Spleen (tissue), 11 donors: ENCODE data around the gene CSGALNACT2. TPM values are rescaled to one million over a fixed set of nuclear protein-coding genes. Genes with fewer than 3 reads are reported as not detected.
A peak's percentile ranks its signal among the peaks of the same experiment; 100 is the strongest.

Experiments used
- DNase-seq: peaks from one replicate; pipeline ENCODE4 v3.0.0-alpha.2; 2020
- H3K27ac ChIP-seq, 8 donors: fragments of 200-600 bp; sonication (generic) in 7 of 8; 1 replicate in 4 of 8; 2 replicates in 4 of 8; pipeline versions ENCODE4 v1.5.0 to v1.8.0; 2016 to 2021; ENCODE audit warnings: inconsistent platforms in 4 of 8, mild to moderate bottlenecking in 4 of 8, moderate library complexity in 1 of 8
- H3K27me3 ChIP-seq, 7 donors: fragments of 200-600 bp; sonication (generic) in 6 of 7; replicated peaks in 1 of 7; 1 replicate in 4 of 7; 2 replicates in 3 of 7; pipeline versions ENCODE4 v1.5.0 to v1.8.0; 2016 to 2021; ENCODE audit warnings: inconsistent platforms in 3 of 7, mild to moderate bottlenecking in 1 of 7
- H3K36me3 ChIP-seq, 6 donors: fragments of 200-600 bp; sonication (generic) in 5 of 6; 1 replicate in 4 of 6; 2 replicates in 2 of 6; pipeline versions ENCODE4 v1.5.0 to v1.8.0; 2016 to 2021; ENCODE audit warnings: inconsistent platforms in 2 of 6
- H3K4me1 ChIP-seq, 6 donors: fragments of 200-600 bp; sonication (generic) in 5 of 6; 1 replicate in 3 of 6; 2 replicates in 3 of 6; pipeline versions ENCODE4 v1.5.0 to v1.8.0; 2016 to 2021; ENCODE audit warnings: inconsistent platforms in 3 of 6
- H3K4me3 ChIP-seq, 8 donors: fragments of 200-600 bp; sonication (generic) in 7 of 8; 1 replicate in 4 of 8; 2 replicates in 4 of 8; pipeline versions ENCODE4 v1.5.0 to v1.8.0; 2016 to 2021; ENCODE audit warnings: inconsistent platforms in 4 of 8, mild to moderate bottlenecking in 4 of 8, moderate library complexity in 2 of 8
- H3K9me3 ChIP-seq, 8 donors: fragments of 200-600 bp; sonication (generic) in 7 of 8; 1 replicate in 4 of 8; 2 replicates in 4 of 8; pipeline versions ENCODE4 v1.5.0 to v1.8.0; 2016 to 2021; ENCODE audit warnings: inconsistent platforms in 4 of 8
- POLR2A ChIP-seq, 3 donors: fragments of 450-650 bp; IDR thresholded peaks; one replicate each; pipeline ENCODE4 v1.5.1; 2017; ENCODE audit warnings: antibody characterized with exemption in 3 of 3, mild to moderate bottlenecking in 1 of 3
- POLR2AphosphoS5 ChIP-seq, 3 donors: sonication (generic); formaldehyde crosslinking; IDR thresholded peaks; one replicate each; pipeline ENCODE4 v1.5.1; 2017; ENCODE audit warnings: antibody characterized with exemption in 3 of 3
- WGBS, 5 donors: extraction: QIAGEN DNeasy Blood & Tissue Kit in 3 of 5; methylation state at CpG; one replicate each; pipeline versions ENCODE4 v1.1.5 to v1.1.7; 2013 to 2018; 5-methylcytosine and 5-hydroxymethylcytosine counted together
- intact Hi-C: fragments of 100-400 bp; cut with DNase I; formaldehyde crosslinking; loops from one replicate; pipeline ENCODE4 v1.15.0; 2023; ENCODE audit warnings: low total_unique reads
- polyA plus RNA-seq, 3 donors: library from polyadenylated mRNA; stranded (reverse); fragments of 200-250 nt; gene quantifications; one replicate each; pipeline ENCODE4 v1.2.1, GENCODE V29; 2013
- total RNA-seq, 7 donors: library from RNA; depleted of rRNA in 3 of 7; stranded (reverse); fragments of >200 nt in 3 of 7; fragmentation: NEBNext Ultra II Directional in 4 of 7; extraction: Animal tissue kit (Norgen Biotek cat#: 25700) in 4 of 7; gene quantifications; one replicate each; pipeline versions ENCODE4 v1.1.0 to v1.2.1, GENCODE V29; 2016 to 2021
- TF ChIP-seq, protein P1 (sequence below), 11 experiments: fragments of 200-600 bp in 7 of 11; fragments of 450-650 bp in 4 of 11; sonication (generic) in 4 of 11; IDR thresholded peaks in 8 of 11; conservative IDR thresholded peaks in 3 of 11; 1 replicate in 7 of 11; 2 replicates in 4 of 11; pipeline versions ENCODE4 v1.4.0 to v1.8.0; 2016 to 2021; ENCODE audit warnings: antibody characterized with exemption in 11 of 11, inconsistent platforms in 4 of 11, mild to moderate bottlenecking in 1 of 11
- donor health status: healthy with polysubstance abuse.
- donor health status: DM: no; HTN: no; CAD: no; lungs with moderate emphysema.
- donor health status: DM: no; HTN: no; CAD: no.
- donor health status: Bipolar disorder and iron deficiency.
- donor health status: healthy.
- donor health status: DM: no; HTN: no; CAD: no.
- donor health status: DM: yes; HTN: yes; CAD: no.

Gene CSGALNACT2
- total and polyA plus RNA-seq, 10 donors = 8.1 to 77.1 (median 34.2) TPM

DNA sequence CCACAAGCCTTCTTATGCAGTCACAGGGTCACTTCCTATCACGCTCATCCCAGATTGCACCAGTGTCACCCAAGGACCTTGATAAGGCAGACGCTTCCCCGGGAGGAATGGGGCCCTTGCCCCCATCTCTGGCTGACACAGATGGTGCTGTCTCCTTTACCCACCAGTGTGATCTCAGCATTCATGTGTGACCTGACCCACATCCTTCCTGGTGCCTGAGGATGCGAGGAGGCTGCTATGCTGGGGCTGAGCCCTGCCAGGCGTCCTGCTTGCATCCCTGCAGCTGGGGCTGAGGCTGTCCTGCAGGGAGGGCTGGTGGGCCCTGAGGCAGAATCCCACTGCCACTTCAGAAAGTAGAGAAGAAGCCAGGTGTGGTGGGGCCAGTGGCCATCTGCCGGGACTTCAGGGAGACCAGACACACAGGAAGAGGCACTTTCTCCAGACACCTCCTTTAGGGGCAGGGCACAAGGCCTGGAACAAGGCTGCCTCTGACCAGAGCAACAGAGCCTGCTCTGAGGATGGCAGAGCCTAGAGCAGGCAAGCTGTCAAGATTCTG, 93.4 kb downstream of the CSGALNACT2 start:
- WGBS, 5 donors = 9 to 46% (median 20%) methylated on average over 6 of the region's 6 CpGs
- Histone ChIP-seq H3K27ac (peak overlapping the region in 4 of 8 donors; percentile 31 to 88 (median 80)), H3K36me3 (no peaks in the 10 kb centered on the region), H3K4me3 (peak overlapping the region in 1 of 8 donors; percentile 78), H3K9me3 (no peaks in the 10 kb centered on the region), H3K27me3 (peaks cover 3 to 50% (median 25%) of the 10 kb centered on the region in 7 donors), H3K4me1 (peaks cover 3 to 54% (median 36%) of the 10 kb centered on the region in 6 donors)
- DNase-seq = peak; percentile 86
- intact Hi-C loops = no loop called here
- TF ChIP-seq POLR2AphosphoS5 (IDR thresholded peaks at IDR 0.05) = peak in 2 of 3 donors; percentile 24 to 68
- TF ChIP-seq, protein P1, sequence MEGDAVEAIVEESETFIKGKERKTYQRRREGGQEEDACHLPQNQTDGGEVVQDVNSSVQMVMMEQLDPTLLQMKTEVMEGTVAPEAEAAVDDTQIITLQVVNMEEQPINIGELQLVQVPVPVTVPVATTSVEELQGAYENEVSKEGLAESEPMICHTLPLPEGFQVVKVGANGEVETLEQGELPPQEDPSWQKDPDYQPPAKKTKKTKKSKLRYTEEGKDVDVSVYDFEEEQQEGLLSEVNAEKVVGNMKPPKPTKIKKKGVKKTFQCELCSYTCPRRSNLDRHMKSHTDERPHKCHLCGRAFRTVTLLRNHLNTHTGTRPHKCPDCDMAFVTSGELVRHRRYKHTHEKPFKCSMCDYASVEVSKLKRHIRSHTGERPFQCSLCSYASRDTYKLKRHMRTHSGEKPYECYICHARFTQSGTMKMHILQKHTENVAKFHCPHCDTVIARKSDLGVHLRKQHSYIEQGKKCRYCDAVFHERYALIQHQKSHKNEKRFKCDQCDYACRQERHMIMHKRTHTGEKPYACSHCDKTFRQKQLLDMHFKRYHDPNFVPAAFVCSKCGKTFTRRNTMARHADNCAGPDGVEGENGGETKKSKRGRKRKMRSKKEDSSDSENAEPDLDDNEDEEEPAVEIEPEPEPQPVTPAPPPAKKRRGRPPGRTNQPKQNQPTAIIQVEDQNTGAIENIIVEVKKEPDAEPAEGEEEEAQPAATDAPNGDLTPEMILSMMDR (IDR thresholded peaks at IDR 0.05 in 8 of 11, conservative IDR thresholded peaks at IDR 0.05 in 3 of 11) = no peak

DNA sequence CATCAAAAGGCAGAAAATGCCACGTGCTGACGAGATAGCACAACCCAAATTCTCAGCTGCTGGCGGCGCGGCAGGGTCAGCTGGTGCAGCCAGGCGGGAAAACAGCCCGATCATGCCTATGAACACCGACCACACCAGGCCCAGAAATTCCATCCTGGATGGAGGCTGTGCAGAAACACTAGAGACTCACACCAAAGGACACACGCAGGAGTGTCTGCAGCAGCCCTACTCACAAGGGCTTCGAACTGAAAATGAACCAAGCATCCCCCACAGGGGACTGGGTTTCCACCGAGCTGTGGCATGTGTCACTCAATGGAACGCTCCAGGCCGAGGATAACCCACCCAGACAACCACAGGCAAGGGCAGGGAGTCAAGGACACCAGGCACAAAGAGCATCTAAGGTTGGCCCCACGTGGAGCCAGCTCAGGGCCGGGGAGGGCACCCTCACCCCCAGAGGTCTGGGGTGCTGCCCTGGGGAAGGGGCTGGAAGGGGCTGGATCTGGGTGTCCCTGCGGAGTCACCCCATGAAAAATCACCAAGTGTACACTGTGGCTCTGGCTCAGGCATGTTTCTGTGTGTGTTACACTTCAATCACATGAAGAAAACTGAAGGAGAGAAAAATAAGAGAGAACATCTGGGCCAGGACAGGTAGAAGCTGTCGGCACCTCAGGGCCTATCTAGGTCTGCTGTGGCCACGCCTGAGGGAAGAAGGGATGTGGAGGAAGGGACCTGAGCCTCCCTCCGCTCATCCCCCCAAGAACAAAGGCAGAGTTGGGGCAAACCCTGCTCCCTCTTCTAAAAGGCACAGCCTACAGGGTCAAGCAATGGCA, 95.6 kb downstream of the CSGALNACT2 start:
- peaks cover 2 to 34% (median 32%) of the 10 kb centered on the region in 6 donors for H3K4me1 ChIP-seq
- peak; percentile 61 for DNase-seq
- H3K27me3 ChIP-seq = peaks cover 3 to 44% (median 20%) of the 10 kb centered on the region in 7 donors
- TF ChIP-seq, protein P1 (IDR thresholded peaks at IDR 0.05 in 8 of 11, conservative IDR thresholded peaks at IDR 0.05 in 3 of 11) = no peak
- TF ChIP-seq POLR2AphosphoS5 (IDR thresholded peaks at IDR 0.05) = no peak
- TF ChIP-seq POLR2A (IDR thresholded peaks at IDR 0.05) = no peak
- H3K36me3 ChIP-seq = no peaks in the 10 kb centered on the region
- no peaks in the 10 kb centered on the region for H3K9me3 ChIP-seq
- H3K27ac ChIP-seq = no peak overlapping the region
- H3K4me3 ChIP-seq = no peak overlapping the region
- intact Hi-C loops = no loop called here
- WGBS, 5 donors = 83 to 95% (median 88%) methylated on average over 12 to 19 of the region's 19 CpGs

DNA sequence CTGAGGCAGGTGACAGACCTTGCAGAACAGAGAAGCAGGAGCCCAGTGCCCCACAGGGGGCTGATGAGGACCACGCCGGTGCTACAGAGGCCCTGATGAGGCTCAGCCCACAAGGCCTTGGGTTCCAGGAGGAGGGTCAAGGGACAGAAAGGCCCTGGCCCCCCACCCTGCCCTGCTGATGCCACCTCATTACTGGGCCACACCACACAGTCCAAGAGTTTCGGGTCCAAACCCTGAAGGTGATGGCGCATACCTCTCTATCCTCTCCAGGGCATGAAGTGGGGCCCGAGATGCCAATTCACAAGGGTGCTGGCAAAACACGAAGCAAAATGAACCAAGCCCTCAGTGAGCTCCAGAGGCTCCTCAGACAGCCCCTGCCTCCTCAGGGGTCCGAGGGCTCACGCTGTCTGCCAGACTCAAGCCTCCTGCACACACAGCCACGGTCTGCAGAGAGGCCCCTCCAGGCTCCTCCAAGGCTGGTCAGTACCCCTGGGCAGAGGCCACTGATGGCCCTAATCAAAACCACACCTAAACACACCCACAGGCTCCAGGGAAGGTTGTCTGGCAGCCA, 96.3 kb downstream of the CSGALNACT2 start:
- peak; percentile 56 for DNase-seq
- Histone ChIP-seq H3K4me1 (peaks cover 0 to 27% (median 25%) of the 10 kb centered on the region in 6 donors), H3K27ac (no peak overlapping the region), H3K4me3 (no peak overlapping the region), H3K27me3 (peaks cover 3 to 37% (median 12%) of the 10 kb centered on the region in 7 donors), H3K36me3 (no peaks in the 10 kb centered on the region), H3K9me3 (peaks cover 0 to 7% (median 4%) of the 10 kb centered on the region in 8 donors)
- TF ChIP-seq POLR2AphosphoS5 (IDR thresholded peaks at IDR 0.05) = no peak
- TF ChIP-seq POLR2A (IDR thresholded peaks at IDR 0.05) = no peak
- TF ChIP-seq, protein P1 (IDR thresholded peaks at IDR 0.05 in 8 of 11, conservative IDR thresholded peaks at IDR 0.05 in 3 of 11) = no peak
- intact Hi-C loops = no loop called here
- WGBS, 5 donors = 82 to 94% (median 90%) methylated on average over 5 to 9 of the region's 9 CpGs

Other genes starting within 250 kb of the CSGALNACT2 start
- under 1 TPM in 5 of 7 donors, not detected in 2; 0.30 to 0.54 (median 0.34) TPM for gene RET, start 61.4 kb upstream of the CSGALNACT2 start, total RNA-seq
- gene RET, start 61.4 kb upstream of the CSGALNACT2 start, polyA plus RNA-seq = under 1 TPM; 0.02 to 0.11 (median 0.10) TPM
- 1 to 10 TPM; 2.5 to 7.1 (median 3.6) TPM for gene RASGEF1A, start 128.6 kb downstream of the CSGALNACT2 start, total RNA-seq
- gene RASGEF1A, start 128.6 kb downstream of the CSGALNACT2 start, polyA plus RNA-seq = 1 to 10 TPM; 1.9 to 3.1 (median 2.1) TPM
- gene FXYD4, start 233.2 kb downstream of the CSGALNACT2 start, total RNA-seq = not detected
- gene FXYD4, start 233.2 kb downstream of the CSGALNACT2 start, polyA plus RNA-seq = under 1 TPM in 1 of 3 donors, not detected in 2; 0.20 TPM